NCI-H146 treated with DMSO at 0.1 percent for 48 hours (cell line): ENCODE data around the gene HOXB1.
A peak's percentile ranks its signal among the peaks of the same experiment; 100 is the strongest.
"Not testable (repeated sequence)": the region's sequence is repeated elsewhere in the genome, so short reads cannot be mapped to it uniquely, and the experiment has no call there.

Source experiments
- DNase-seq: peaks from one replicate; lab custom pipeline; 2025; ENCODE audit not compliant: unreplicated experiment; lab: John Stamatoyannopoulos, UW

The HOXB1 gene

DNA sequence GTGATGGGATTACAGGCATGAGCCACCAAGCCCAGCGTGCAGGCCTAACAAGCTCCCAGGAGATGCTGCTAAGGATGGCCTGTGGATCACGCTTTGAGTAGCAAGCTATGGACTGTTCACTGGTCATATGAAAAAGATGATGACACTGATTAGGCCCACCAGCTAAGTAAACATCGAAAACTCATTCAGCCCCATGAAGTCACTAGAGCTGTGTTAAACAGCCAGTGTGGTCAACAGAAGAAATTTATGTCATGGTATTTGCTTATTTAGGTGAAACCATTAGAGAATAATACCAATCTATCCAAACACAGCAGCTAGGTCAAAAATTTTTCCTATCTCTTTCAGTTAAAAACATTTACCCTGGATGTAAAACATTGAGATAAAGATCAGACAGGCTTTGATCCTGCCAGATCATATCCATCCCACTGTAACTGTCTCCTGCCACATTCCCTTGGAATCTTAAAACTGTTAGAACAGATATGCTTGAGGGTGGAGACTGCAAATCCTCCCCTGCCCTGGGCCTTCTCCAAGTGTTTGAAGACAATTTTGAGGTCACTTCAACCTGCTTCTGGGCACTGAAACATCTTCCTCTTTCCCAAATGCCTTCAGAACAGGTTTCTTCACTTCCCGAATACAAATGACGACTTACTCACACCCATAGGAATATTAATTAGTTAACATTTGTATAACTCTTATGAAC, 30.9 kb downstream of the HOXB1 start:
- peak; percentile 24 for DNase-seq

GRCh38 chr17:48499248-48499647, 31.6 kb downstream of the HOXB1 start:
- DNase-seq, result no peak

DNA sequence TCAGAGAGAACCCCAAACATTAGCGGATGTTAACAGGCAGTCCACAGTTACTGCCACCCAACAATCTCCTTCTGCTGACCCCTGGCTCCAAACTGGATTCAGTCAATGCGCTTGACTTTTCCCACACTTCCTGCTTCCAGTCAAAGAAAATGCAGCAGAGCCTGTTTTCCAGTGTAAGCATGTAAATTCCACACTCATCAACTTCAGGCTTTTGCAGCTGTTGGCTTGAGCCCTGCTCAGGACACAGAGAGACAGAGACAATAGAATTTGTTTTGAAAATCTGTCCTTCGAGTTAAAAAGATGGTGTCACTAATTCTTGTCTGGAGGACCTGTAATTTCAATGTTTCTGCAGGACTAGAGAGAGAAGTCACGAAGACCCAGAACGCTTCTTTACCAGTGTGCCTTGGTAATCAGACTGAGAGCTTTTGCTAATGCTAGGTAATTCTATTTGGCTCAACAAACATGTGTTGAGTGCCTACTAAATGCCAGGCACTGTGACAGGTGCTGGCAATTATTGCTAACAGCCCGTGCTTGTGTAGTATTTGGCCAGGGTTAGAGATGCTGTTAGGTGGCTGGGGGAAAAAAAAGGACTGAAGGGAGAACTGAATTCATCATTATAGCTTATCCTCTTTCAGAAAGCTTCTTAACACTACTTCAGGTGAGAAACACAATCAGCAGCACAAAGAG, 32.5 kb downstream of the HOXB1 start:
- no peak for DNase-seq

GRCh38 chr17:48497103-48497502, 33.7 kb downstream of the HOXB1 start:
- DNase-seq, result no peak

GRCh38 chr17:48494335-48494734, 36.5 kb downstream of the HOXB1 start:
- DNase-seq, result no peak

DNA sequence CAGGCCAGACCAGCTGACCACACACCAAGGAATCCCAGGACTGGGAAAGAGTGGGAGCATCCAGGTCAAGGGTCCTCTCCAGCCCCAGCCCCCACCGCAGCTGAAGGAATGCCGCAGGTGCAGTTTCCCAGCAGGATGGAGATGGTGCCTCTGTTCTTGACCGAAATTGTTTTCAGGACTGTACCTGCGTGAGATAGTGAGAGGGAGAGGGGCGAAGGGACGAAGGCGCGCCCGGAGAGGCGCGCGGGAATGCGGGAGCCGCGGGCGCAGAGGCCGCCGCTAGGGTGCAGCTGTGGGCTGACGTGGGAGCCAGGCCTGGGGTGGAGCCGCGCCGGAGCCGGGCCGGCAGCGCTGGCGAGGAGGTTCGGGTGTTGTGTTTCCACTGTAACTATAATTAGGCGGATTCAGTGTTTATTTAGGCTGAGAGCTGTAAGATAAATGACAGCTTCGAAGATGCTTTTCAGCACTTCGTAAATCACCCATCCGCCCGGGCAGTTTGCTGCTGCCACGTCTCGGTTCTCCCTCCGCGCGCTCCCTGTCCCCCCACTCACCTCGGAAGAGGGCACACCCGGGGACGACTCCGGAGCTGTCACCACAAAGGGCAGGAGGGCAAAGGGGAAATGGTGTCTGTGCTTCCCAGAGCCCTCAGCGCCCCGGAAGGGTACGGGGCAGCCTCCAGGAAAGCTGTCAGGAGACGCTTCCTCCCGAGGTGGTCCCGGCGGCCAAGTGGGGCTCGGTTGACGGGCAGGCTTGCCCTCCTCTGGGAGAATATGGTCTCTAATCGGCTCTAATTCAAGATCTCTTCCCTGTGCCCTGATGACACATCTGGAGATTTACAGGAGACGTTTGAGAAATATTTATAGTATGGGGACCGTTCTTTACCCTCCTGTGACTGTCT, 38.2 kb downstream of the HOXB1 start:
- DNase-seq, result peak; percentile 49

- DNase-seq, result no peak
These were observed 39.1 kb downstream of the HOXB1 start for GRCh38 chr17:48491527-48492273.

DNA sequence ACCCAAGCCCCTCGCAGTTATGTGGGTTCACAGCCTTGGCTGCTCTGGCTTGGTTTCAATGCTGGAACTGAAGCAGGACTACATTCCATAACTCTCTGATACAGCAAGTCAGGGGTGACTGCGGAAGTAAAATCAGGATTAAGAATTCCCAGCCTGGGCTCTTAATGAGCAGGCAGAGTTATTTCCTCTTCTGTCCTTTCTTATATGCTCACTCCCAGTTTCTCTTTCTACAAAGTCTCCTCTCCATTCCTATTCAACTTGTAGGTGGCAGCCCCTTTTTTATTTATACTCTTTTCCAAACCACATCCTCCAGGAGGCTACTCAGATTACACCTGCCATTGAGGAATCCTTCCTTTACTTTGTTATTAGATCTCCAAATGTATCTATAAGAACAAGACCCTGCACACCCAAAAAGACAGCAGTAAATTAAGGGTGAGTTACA, 40.3 kb downstream of the HOXB1 start:
- DNase-seq, result no peak

- no peak for DNase-seq
These were observed 41.0 kb downstream of the HOXB1 start for GRCh38 chr17:48489781-48490180.

DNA sequence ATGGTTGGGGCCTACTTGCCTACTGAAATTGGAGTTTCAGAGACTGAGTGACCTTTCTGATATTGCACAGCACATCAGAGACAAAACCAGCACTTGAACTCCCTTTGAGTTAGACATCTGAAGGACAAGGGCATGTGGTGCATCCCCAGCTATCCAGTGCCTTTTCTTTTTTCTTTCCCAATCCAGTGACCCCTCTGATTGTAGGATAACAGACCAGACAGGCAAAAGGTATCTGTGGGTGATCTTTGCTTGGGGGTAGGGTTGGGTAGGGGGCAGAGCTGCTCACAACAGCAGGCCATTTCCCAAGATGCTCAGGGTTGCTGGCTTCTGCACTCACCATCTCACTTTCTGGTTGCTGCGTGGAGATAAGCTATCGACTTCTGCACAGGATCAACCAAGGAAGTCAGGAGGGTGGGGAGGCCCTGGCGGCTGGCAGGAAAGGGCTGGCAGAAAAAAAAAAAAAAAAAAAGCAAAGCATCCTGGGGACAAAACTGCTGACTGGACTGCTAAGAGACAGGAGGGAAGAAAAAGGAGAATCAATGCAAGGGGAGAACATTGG, 42.2 kb downstream of the HOXB1 start:
- no peak for DNase-seq

DNA sequence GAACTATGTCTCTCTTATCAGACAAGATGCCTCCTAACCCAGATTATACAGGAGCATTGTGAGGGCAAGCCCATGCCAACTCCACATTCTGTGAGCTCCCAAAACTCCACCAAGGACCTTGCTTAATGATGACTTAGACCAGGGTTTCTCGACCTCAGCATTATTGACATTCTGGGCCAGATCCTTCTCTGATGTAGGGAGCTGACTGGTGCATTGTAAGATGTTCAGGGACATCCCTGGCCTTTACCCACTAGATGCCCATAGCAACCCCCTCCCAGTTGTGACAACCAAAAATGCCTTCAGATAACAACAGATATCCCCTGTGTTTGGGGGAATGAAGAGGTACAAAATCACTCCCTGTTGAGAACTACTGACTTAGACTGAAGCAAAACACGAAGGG, 43.6 kb downstream of the HOXB1 start:
- DNase-seq, result no peak

GRCh38 chr17:48486557-48486956, 44.3 kb downstream of the HOXB1 start:
- DNase-seq, result no peak

DNA sequence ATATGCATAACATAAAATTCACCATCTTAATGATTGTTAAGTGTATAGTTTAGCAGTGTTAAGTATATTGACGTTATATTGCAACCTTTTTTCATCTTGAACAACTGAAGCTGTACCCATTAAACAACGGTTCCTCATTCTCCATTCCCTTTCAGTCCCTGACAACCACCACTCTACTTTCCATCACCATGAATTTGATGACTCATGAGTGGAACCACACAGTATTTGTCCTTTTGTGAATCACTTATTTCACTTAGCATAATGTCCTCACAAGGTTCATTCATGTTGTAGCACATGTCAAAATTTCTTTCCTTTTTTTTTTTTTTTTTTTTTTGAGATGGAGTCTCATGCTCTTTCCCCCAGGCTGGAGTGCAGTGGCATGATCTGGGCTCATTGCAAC, 46.0 kb downstream of the HOXB1 start:
- no peak for DNase-seq

DNA sequence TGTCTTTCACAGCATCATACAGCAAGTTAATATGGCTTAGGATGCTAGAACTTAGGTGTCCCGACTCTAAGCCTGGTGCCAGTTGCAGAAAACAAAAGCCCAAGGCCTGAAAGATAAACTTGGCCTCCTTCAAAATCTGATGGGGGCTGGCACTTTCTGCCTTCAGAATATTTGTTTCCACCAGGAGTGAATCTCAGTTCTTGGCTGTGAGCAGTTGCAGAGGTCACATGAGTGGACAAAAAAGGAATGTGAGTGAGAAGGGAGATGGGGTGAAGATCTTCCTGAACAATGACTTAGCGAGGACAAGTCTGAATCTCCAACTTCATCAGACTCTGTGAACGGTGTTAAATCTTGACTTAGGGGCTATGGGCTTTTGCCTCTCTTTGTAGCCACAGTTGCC, 46.6 kb downstream of the HOXB1 start:
- DNase-seq, result no peak

GRCh38 chr17:48483471-48484131, 47.2 kb downstream of the HOXB1 start:
- no peak for DNase-seq

DNA sequence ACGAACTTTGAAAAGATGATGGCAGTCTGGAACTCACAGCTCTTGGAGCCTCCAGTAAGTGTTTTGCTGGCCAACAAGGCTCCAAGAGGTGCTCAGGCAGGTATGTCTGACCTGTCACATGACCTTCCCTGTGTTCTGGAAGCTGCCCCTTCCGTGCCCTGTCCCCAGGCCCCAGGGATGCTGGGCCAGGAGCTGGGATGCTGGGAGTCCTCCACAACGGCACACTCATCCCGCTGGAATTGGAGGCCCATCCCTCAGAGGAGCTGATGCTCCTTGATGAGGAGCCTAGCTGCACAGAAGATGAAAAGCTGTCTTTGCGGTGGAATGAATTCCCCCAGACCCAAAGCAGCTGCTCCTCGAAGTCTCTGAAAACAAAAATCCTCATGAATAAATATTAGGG, 47.8 kb downstream of the HOXB1 start:
- DNase-seq, result no peak

DNA sequence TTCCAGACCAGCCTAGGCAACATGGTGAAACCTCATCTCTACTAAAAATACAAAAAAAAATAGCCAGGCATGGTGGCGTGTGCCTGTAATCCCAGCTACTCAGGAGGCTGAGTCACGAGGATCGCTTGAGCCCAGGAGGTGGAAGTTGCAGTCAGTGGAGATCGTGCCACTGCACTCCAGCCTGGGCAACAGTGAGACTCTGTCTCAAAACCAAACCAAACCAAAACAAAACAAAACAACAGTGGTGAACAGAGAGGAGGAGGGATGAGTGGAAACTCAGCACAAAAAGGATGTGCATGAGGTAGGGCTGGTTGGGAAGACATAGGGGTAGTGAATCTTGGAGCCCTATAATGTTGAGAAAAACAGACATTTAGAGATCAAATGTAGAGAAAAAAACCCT, 48.5 kb downstream of the HOXB1 start:
- not testable (repeated sequence) for DNase-seq

GRCh38 chr17:48479014-48479402, 51.8 kb downstream of the HOXB1 start:
- no peak for DNase-seq
